ENCODE results near the gene EPHA5. TPM values are rescaled to one million over a fixed set of nuclear protein-coding genes. Genes with fewer than 3 reads are reported as not detected.

EPHA5 gene
- total RNA-seq, 1 donor from 2014 or later: 0.86 TPM

DNA sequence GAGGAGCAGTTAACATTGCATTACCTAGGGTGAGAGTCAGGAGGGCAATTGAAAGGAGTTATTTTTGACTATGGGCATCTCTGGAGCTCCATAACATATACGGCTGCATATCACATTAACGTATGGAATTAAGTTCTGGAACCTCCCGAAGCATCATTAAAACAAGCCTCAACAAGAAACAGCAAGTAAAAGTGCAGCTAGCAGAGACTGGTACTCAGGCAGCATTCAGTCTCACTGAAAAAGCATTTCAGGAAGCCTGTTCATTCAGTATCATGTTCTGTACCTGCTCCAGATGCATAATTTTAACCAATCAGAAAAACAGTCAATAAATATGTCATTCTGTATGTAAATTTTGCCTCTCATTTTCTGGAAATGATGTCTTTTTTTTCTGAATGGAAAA is 299.6 kb downstream of the EPHA5 start:
- no peak for TF ChIP-seq CTCF (conservative IDR thresholded peaks at IDR 0.05; ENCODE audit: low read depth, low read length)
- no peak overlapping the region for H3K4me3 ChIP-seq (ENCODE audit: low read depth, low read length)
- no peak for DNase-seq (ENCODE audit: low read depth)

DNA sequence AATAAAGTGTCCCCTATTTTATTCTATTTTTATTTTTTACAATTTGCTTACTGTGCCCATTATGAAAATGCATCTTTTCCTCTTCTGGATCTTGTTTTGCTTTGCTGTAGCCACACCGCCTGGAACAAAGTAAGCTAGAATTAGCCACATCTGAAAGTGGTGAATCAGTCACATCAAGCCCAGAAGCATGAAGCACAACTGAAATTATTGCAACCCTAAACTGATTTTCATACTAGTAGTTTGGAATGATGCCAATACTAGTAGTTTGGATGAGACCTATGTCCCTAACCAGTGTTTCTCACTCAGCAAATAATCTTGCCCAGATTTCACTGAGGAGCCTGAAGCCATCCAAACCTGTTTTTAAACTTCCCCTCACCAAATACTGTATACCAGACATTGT is 303.0 kb downstream of the EPHA5 start:
- no peak for TF ChIP-seq CTCF (conservative IDR thresholded peaks at IDR 0.05; ENCODE audit: low read depth, low read length)
- no peak for DNase-seq (ENCODE audit: low read depth)
- no peak overlapping the region for H3K4me3 ChIP-seq (ENCODE audit: low read depth, low read length)

- H3K4me3 ChIP-seq (ENCODE audit: low read depth, low read length): no peak overlapping the region
- DNase-seq (ENCODE audit: low read depth): no peak
- no peak for TF ChIP-seq CTCF (conservative IDR thresholded peaks at IDR 0.05; ENCODE audit: low read depth, low read length)
Observed at GRCh38 chr4:65358914-65359313, 311.4 kb downstream of the EPHA5 start.

DNA sequence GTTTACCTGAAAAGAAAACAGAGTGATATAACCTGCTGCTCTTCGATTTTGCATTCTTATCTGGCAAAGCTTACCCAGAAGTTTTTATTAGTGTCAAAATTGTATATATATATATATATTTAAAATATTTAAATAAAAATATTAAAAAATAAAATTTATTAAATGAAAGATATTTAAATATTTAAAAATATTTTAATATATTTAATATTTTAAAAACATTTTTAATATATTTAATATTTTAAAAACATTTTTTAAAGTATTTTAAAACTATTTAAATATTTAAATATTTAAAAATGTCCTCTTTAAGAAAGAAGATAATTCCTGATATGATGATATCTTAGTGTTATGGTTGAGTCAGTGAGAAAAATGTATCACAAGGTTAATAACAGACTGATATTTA is 317.2 kb downstream of the EPHA5 start:
- DNase-seq (ENCODE audit: low read depth): no peak
- H3K4me3 ChIP-seq (ENCODE audit: low read depth, low read length): no peak overlapping the region
- TF ChIP-seq CTCF (conservative IDR thresholded peaks at IDR 0.05; ENCODE audit: low read depth, low read length): no peak

DNA sequence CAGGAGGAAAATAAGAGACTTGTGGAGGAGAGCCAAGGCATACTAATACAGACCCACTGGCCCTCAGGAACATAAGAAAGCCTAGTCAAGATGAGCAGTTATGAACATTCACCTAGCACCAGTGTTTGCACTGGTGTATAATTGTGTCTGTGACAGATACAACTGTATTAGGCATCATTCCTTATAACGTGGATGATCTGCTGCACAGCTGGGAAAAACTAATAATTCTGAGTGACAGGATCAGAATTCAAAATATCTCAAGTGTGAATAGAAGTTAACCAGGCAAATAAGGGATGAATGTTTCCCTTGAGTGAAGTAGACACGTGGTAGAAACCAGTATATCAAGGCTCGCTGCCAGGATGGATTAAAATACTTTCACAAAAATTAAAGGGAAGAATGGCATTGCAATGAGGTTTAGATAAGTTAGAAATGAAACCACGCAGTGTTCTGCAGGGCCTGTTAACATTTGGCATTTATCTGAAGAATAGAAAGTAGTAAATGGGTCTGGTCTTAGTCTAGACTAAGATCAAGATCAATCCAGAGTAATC is 325.9 kb downstream of the EPHA5 start:
- no peak overlapping the region for H3K4me3 ChIP-seq (ENCODE audit: low read depth, low read length)
- no peak for DNase-seq (ENCODE audit: low read depth)
- no peak for TF ChIP-seq CTCF (conservative IDR thresholded peaks at IDR 0.05; ENCODE audit: low read depth, low read length)

- no peak overlapping the region for H3K4me3 ChIP-seq (ENCODE audit: low read depth, low read length)
- TF ChIP-seq CTCF (conservative IDR thresholded peaks at IDR 0.05; ENCODE audit: low read depth, low read length): no peak
- DNase-seq (ENCODE audit: low read depth): no peak
Observed at GRCh38 chr4:65343342-65343741, 326.9 kb downstream of the EPHA5 start.

DNA sequence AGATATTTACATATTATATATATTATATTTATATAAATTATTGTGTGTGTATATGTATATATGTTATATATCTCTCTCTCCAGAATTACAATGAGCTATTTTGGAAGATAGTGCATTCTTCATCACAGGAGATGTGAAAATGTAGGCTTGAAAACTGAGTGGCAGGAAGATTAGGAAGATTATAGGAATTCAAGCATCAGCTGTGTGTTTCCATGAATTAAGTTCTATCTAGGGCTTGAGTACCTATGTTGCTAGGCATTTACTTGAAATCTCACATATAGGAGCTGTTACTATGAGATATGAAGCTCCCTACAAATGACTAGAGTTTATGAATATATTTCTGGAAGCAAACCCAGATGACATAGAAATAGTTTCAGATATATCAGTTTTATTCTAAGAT is 328.7 kb downstream of the EPHA5 start:
- TF ChIP-seq CTCF (conservative IDR thresholded peaks at IDR 0.05; ENCODE audit: low read depth, low read length): no peak
- DNase-seq (ENCODE audit: low read depth): no peak
- H3K4me3 ChIP-seq (ENCODE audit: low read depth, low read length): no peak overlapping the region
